HG02885 (cell line): ENCODE results near the gene SNX5.

Experiments
- ATAC-seq: cut with Tn5 transposase; IDR thresholded peaks from one replicate; pipeline ENCODE4 v1.9.1; 2021; ENCODE audit warnings: mild to moderate bottlenecking; ENCODE audit not compliant: unreplicated experiment, poor library complexity

SNX5 gene

GRCh38 chr20:17993546-17993945 is 25.0 kb upstream of the SNX5 start:
- ATAC-seq = no peak

- ATAC-seq = no peak
These were observed 24.4 kb upstream of the SNX5 start for GRCh38 chr20:17992847-17993513.

- peak; percentile 72 for ATAC-seq
These were observed 23.6 kb upstream of the SNX5 start for GRCh38 chr20:17992224-17992637.

- no peak for ATAC-seq
These were observed 21.8 kb upstream of the SNX5 start for GRCh38 chr20:17990278-17990972.

- ATAC-seq = no peak
These were observed 19.4 kb upstream of the SNX5 start for GRCh38 chr20:17987988-17988387.

GRCh38 chr20:17985388-17986018 is 16.9 kb upstream of the SNX5 start:
- ATAC-seq = no peak

- no peak for ATAC-seq
These were observed 7.7 kb upstream of the SNX5 start for GRCh38 chr20:17976305-17976704.

- ATAC-seq = no peak
These were observed 3.5 kb upstream of the SNX5 start for GRCh38 chr20:17972121-17972520.

GRCh38 chr20:17971300-17972013 is 2.9 kb upstream of the SNX5 start:
- no peak for ATAC-seq

GRCh38 chr20:17969884-17970409 is 1.4 kb upstream of the SNX5 start:
- ATAC-seq = no peak

- peak; percentile 8 for ATAC-seq
These were observed 787 bp upstream of the SNX5 start for GRCh38 chr20:17969278-17969883.

GRCh38 chr20:17967521-17968365 is 851 bp downstream of the SNX5 start:
- ATAC-seq = no peak

- ATAC-seq = no peak
These were observed 1.9 kb downstream of the SNX5 start for GRCh38 chr20:17966432-17967310.

- ATAC-seq = no peak
These were observed 3.4 kb downstream of the SNX5 start for GRCh38 chr20:17965042-17965697.

GRCh38 chr20:17964632-17965031 is 4.0 kb downstream of the SNX5 start:
- no peak for ATAC-seq

- ATAC-seq = no peak
These were observed 4.5 kb downstream of the SNX5 start for GRCh38 chr20:17964073-17964472.

- no peak for ATAC-seq
These were observed 5.3 kb downstream of the SNX5 start for GRCh38 chr20:17963114-17963897.
